Cardiac fibroblast (primary cell): ENCODE measurements around the gene RASGRF1.

Experiments
- DNase-seq, 2 donors: peaks; one replicate each; pipeline versions ENCODE4 v3.0.0 to v3.0.0-alpha.2; 2010; ENCODE audit warnings: low read depth in 2 of 2
- H3K4me3 ChIP-seq, 2 donors: replicated peaks in 1 of 2; 1 replicate in 1 of 2; 2 replicates in 1 of 2; pipeline ENCODE4 v1.5.1; 2011; ENCODE audit warnings: low read depth in 2 of 2, low read length in 2 of 2, mild to moderate bottlenecking in 2 of 2, moderate library complexity in 1 of 2
- TF ChIP-seq, protein P1 (sequence below): IDR thresholded peaks from one replicate; pipeline ENCODE4 v1.5.1; 2011; ENCODE audit warnings: low read depth, mild to moderate bottlenecking, low read length, inconsistent platforms

RASGRF1 gene

GRCh38 chr15:79071901-79072300, 18.7 kb downstream of the RASGRF1 start:
- DNase-seq: peak; percentile 2 to 11
- H3K4me3 ChIP-seq: no peak overlapping the region
- TF ChIP-seq, protein P1, sequence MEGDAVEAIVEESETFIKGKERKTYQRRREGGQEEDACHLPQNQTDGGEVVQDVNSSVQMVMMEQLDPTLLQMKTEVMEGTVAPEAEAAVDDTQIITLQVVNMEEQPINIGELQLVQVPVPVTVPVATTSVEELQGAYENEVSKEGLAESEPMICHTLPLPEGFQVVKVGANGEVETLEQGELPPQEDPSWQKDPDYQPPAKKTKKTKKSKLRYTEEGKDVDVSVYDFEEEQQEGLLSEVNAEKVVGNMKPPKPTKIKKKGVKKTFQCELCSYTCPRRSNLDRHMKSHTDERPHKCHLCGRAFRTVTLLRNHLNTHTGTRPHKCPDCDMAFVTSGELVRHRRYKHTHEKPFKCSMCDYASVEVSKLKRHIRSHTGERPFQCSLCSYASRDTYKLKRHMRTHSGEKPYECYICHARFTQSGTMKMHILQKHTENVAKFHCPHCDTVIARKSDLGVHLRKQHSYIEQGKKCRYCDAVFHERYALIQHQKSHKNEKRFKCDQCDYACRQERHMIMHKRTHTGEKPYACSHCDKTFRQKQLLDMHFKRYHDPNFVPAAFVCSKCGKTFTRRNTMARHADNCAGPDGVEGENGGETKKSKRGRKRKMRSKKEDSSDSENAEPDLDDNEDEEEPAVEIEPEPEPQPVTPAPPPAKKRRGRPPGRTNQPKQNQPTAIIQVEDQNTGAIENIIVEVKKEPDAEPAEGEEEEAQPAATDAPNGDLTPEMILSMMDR: no peak

- no peak for DNase-seq
- no peak overlapping the region for H3K4me3 ChIP-seq
- TF ChIP-seq, protein P1: no peak
These were observed 21.8 kb downstream of the RASGRF1 start for GRCh38 chr15:79068790-79069189.

DNA sequence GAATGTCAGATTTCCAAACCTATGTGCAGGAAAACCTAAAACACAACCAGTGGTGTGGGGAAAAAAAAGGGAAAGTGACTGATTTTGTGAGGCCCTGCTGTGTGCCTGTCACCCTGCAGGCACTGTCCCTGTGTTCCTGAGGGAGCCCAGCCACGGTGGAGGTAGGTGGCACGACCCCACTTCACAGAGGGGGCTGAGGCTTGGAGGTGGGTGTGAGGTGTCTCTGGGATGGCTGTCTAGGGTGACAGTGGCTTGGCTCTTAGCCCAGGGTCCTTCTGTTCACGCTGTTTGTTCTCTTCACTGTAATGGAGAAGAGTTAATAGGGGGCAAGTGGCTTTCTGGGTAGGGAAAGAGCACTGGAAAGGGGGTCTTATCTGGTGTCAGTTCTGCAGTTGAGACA, 22.6 kb downstream of the RASGRF1 start:
- H3K4me3 ChIP-seq: no peak overlapping the region
- no peak for DNase-seq
- TF ChIP-seq, protein P1: no peak

DNA sequence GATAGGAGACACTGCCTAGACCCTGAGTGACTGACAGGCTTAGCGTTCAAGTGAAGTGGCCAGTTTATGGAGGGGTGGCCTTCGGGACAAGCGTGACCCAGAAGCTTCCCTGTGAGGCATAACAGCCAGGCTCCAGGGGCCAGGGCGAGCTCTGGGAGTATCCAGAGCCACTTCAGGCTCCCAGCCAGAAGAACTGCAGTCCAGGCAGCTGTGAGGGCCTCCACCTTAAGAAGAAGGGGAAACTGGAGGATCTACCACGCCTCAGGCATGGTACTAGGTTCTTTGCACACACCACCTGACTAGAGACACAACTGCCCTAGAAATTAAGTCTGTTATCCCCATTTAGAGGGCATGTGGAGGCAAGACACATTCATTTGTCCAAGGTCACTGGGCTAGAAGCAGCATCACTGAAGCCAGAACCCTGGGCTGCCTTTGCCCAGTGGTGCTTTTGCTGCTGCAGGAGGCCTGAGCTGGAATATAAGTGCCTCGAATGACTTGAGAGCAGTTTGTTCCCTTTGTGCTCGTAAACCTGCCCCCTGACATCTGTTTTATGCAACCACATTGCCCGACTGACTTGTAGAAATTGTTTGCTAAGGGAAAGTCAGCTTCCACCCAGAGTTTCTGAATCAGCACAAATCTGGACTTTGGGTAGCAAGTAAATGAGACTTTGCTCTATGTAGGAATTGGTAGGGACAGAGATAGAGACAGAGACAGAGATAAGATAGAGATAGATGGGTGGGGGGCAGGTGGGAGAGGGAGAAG, 23.3 kb downstream of the RASGRF1 start:
- H3K4me3 ChIP-seq: no peak overlapping the region
- TF ChIP-seq, protein P1: no peak
- DNase-seq: no peak

- DNase-seq: no peak
- no peak overlapping the region for H3K4me3 ChIP-seq
- TF ChIP-seq, protein P1: no peak
These were observed 24.0 kb downstream of the RASGRF1 start for GRCh38 chr15:79066391-79067071.

DNA sequence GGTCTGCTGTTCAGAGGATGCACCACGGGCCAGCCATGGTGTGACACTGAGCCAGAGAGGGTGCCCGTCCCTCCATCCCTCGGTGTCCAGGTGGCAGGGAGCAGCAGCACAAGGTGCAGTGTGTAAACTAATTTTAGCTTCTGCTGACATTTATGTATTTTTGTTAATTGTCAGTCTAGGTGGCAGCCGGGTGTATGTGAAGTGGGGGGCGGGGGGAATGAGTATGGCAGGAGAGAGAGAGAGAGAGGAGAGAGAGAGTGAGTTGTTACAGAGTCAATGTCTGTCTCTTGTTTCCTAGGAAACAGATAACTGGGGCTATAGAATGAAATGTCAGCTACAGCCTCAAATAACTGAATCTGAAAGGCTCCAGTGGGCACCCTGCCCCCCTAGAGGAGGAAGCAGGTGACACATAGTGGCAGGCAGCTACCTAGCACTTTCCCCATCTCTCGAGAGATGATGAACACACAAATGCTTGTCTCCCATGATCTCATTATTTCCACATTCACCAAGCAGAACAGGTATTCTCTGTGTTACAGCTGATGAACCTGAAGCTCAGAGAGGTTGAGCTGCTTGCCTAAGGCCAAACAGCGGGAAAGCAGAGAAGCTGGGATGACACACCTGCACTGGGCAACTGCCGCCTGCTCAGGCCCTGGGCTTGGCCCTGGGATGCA, 24.7 kb downstream of the RASGRF1 start:
- DNase-seq: no peak
- TF ChIP-seq, protein P1: no peak
- H3K4me3 ChIP-seq: no peak overlapping the region
